Tibial artery (tissue), 4 donors: Measurements from ENCODE around the gene RANBP3.
A peak's percentile ranks its signal among the peaks of the same experiment; 100 is the strongest.

ENCODE experiments used
- DNase-seq, 2 donors: peaks; one replicate each; pipeline ENCODE4 v3.0.0-alpha.2; 2019
- H3K27ac ChIP-seq, 2 donors: fragments of 200-600 bp; sonication (generic) in 1 of 2; 1 replicate in 1 of 2; 2 replicates in 1 of 2; pipeline ENCODE4 v1.5.1; 2018 to 2019; ENCODE audit warnings: mild to moderate bottlenecking in 1 of 2
- H3K27me3 ChIP-seq, 2 donors: fragments of 200-600 bp; sonication (generic) in 1 of 2; one replicate each; pipeline versions ENCODE4 v1.5.1 to v1.6.0; 2016 to 2019
- H3K36me3 ChIP-seq, 3 donors: fragments of 200-600 bp; sonication (generic) in 2 of 3; one replicate each; pipeline ENCODE4 v1.5.1; 2016 to 2019; ENCODE audit warnings: mild to moderate bottlenecking in 2 of 3
- H3K4me1 ChIP-seq, 4 donors: fragments of 200-600 bp; sonication (generic) in 2 of 4; 1 replicate in 3 of 4; 2 replicates in 1 of 4; pipeline ENCODE4 v1.5.1; 2016 to 2019
- H3K4me3 ChIP-seq, 2 donors: fragments of 200-600 bp; sonication (generic) in 1 of 2; 1 replicate in 1 of 2; 2 replicates in 1 of 2; pipeline ENCODE4 v1.5.1; 2018 to 2019; ENCODE audit warnings: mild to moderate bottlenecking in 2 of 2
- H3K9me3 ChIP-seq, 3 donors: fragments of 200-600 bp; sonication (generic) in 1 of 3; one replicate each; pipeline ENCODE4 v1.5.1; 2016 to 2019
- intact Hi-C: fragments of 100-400 bp; cut with DNase I; formaldehyde crosslinking; loops from one replicate; pipeline ENCODE4 v1.15.0; 2023; ENCODE audit warnings: low total_unique reads
- TF ChIP-seq, protein P1 (sequence below), 2 experiments: fragments of 200-600 bp in 1 of 2; fragments of 450-650 bp in 1 of 2; IDR thresholded peaks; one replicate each; pipeline ENCODE4 v1.5.1; 2017 to 2019; ENCODE audit warnings: antibody characterized with exemption in 2 of 2, mild to moderate bottlenecking in 1 of 2, moderate library complexity in 1 of 2

The RANBP3 gene

GRCh38 chr19:5929625-5930024, 48.3 kb downstream of the RANBP3 start:
- intact Hi-C loops = no loop called here
- Histone ChIP-seq H3K4me1 (peaks cover 0 to 23% (median 21%) of the 10 kb centered on the region in 4 donors), H3K27ac (no peak overlapping the region), H3K4me3 (no peak overlapping the region), H3K27me3 (no peaks in the 10 kb centered on the region), H3K9me3 (no peaks in the 10 kb centered on the region), H3K36me3 (peaks cover 42 to 91% (median 64%) of the 10 kb centered on the region in 3 donors)
- DNase-seq = no peak
- TF ChIP-seq, protein P1, sequence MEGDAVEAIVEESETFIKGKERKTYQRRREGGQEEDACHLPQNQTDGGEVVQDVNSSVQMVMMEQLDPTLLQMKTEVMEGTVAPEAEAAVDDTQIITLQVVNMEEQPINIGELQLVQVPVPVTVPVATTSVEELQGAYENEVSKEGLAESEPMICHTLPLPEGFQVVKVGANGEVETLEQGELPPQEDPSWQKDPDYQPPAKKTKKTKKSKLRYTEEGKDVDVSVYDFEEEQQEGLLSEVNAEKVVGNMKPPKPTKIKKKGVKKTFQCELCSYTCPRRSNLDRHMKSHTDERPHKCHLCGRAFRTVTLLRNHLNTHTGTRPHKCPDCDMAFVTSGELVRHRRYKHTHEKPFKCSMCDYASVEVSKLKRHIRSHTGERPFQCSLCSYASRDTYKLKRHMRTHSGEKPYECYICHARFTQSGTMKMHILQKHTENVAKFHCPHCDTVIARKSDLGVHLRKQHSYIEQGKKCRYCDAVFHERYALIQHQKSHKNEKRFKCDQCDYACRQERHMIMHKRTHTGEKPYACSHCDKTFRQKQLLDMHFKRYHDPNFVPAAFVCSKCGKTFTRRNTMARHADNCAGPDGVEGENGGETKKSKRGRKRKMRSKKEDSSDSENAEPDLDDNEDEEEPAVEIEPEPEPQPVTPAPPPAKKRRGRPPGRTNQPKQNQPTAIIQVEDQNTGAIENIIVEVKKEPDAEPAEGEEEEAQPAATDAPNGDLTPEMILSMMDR (IDR thresholded peaks at IDR 0.05) = no peak

GRCh38 chr19:5929179-5929578, 48.8 kb downstream of the RANBP3 start:
- Histone ChIP-seq H3K9me3 (no peaks in the 10 kb centered on the region), H3K36me3 (peaks cover 46 to 96% (median 69%) of the 10 kb centered on the region in 3 donors), H3K27ac (no peak overlapping the region), H3K4me1 (peaks cover 0 to 21% (median 20%) of the 10 kb centered on the region in 4 donors), H3K27me3 (no peaks in the 10 kb centered on the region), H3K4me3 (no peak overlapping the region)
- DNase-seq = no peak
- intact Hi-C loops = no loop called here
- TF ChIP-seq, protein P1 (IDR thresholded peaks at IDR 0.05) = no peak

DNA sequence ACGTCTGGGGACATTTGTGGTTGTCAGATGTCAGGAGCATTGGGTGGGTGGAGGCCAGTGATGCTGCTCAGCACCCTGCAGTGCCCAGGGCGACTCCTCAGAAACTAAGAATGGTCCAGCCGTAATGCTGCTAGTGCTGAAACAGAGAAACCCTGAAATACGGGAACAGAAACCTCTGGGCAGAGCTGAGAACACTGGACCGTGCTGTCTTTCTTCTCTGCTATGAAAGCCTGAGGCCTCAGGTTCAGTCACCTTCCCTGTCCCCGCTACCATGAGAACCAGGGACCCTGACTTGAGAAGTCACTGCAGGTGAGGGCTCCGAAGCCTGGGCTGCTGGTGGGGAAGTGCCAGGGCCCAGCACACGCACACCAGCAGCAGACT, 50.5 kb downstream of the RANBP3 start:
- intact Hi-C loops = no loop called here
- Histone ChIP-seq H3K9me3 (no peaks in the 10 kb centered on the region), H3K27me3 (no peaks in the 10 kb centered on the region), H3K4me1 (peaks cover 0 to 21% (median 20%) of the 10 kb centered on the region in 4 donors), H3K4me3 (no peak overlapping the region), H3K36me3 (peaks cover 62 to 100% (median 85%) of the 10 kb centered on the region in 3 donors), H3K27ac (peak overlapping the region; percentile 68 to 75)
- DNase-seq = no peak
- TF ChIP-seq, protein P1 (IDR thresholded peaks at IDR 0.05) = no peak

- TF ChIP-seq, protein P1 (IDR thresholded peaks at IDR 0.05) = no peak
- Histone ChIP-seq H3K27ac (peak overlapping the region; percentile 68 to 75), H3K9me3 (no peaks in the 10 kb centered on the region), H3K4me1 (peaks cover 0 to 21% (median 20%) of the 10 kb centered on the region in 4 donors), H3K27me3 (no peaks in the 10 kb centered on the region), H3K4me3 (no peak overlapping the region), H3K36me3 (peaks cover 68 to 100% (median 85%) of the 10 kb centered on the region in 3 donors)
- intact Hi-C loops = no loop called here
- peak; percentile 76 to 81 for DNase-seq
Measured at GRCh38 chr19:5926641-5927440, 51.1 kb downstream of the RANBP3 start.

DNA sequence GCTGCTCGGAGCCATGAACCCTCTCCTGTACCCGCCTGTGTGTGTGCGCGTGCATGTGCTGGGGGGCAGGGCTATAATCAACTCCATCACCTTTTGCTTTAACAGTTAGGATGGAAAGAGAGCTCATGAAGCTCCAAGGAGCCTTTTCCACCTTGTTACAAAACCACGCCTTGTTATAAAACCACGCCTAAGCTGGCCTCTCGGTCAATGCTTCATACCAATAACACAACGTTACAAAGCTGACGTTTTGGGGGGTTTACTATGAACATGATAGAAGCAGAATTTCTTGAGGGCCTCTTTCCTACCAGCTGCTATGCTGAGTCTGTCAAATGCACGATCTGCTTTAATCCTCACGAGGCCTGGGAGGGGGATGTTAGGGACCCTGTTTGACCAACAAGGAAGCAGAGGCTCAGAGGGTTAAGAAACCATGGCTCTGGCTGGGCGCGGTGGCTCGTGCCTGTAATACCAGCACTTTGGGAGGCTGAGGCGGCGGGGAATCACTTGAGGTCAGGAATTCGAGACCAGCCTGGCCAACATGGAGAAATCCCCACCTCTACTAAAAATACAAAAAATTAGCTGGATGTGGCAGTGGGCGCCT, 52.0 kb downstream of the RANBP3 start:
- TF ChIP-seq, protein P1 (IDR thresholded peaks at IDR 0.05) = no peak
- H3K4me3 ChIP-seq = no peak overlapping the region
- H3K27me3 ChIP-seq = no peaks in the 10 kb centered on the region
- no peak for DNase-seq
- peaks cover 67 to 100% (median 85%) of the 10 kb centered on the region in 3 donors for H3K36me3 ChIP-seq
- peak overlapping the region; percentile 68 to 75 for H3K27ac ChIP-seq
- H3K4me1 ChIP-seq = peaks cover 0 to 21% (median 20%) of the 10 kb centered on the region in 4 donors
- H3K9me3 ChIP-seq = no peaks in the 10 kb centered on the region
- intact Hi-C loops = no loop called here
